DMS79 (cell line): ENCODE measurements around the gene GLI1.
"Not testable (repeated sequence)": the region's sequence is repeated elsewhere in the genome, so short reads cannot be mapped to it uniquely, and the experiment has no call there.

Experiments used
- DNase-seq: peaks from one replicate; lab custom pipeline; 2025; lab: John Stamatoyannopoulos, UW

Gene GLI1

DNA sequence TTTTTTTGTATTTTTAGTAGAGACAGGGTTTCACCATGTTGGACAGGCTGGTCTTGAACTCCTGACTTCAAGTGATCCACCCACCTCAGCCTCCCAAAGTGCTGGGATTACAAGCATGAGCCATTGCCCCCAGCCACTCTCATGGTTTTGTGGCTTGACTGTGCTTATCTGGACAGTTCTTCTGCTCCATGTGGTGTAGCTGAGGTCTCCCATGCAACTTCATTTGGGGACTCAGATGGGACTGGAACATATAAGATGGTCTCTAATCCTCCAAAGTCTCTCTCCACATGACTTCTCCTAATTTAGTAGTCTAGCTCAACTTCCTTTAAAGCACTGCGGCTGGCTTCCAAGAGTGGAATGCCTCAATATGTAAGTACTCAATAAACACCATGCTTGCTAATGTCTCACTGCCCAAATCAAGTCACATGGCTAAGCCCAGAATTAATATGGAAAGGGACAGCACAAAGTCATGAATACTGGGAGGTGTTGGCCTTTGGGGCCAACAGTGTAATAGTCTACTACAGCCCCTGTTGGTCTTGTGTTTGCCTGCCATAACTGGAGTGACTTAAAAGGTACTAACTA lies 17.6 kb upstream of the GLI1 start:
- DNase-seq, result no peak

DNA sequence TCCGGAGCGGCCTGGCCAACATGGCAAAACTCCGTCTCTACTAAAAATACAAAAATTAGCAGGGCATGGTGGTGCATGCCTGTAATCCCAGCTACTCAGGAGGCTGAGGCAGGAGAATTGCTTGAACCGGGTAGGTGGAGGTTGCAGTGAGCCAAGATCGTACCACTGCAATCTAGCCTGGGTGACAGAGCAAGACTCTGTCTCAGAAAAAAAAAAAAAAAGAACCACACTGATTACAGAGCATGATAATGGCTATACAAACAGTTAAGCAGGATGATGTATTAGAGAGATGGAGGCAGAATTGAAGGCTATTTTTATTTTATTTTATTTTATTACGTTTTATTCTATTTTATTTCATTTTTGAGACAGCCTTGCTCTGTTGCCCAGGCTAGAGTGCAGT lies 15.2 kb upstream of the GLI1 start:
- not testable (repeated sequence) for DNase-seq

DNA sequence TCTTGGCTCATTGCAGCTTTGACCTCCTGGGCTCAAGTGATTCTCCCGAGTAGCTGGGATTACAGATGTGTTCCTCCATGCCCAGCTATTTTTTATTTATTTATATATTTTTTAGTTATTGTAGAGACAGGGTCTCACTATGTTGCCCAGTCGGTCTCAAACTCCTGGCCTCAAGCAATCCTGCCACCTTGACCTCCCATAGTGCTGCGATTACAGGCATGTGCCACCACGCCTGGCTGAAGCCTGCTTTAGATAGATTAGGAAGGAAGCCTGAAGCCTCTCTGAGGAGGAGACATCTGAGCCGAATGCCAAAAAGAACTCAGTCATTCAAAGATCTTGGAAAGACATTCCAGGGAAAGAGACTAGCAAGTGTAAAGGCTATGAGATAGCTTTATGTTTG lies 14.8 kb upstream of the GLI1 start:
- DNase-seq, result no peak

DNA sequence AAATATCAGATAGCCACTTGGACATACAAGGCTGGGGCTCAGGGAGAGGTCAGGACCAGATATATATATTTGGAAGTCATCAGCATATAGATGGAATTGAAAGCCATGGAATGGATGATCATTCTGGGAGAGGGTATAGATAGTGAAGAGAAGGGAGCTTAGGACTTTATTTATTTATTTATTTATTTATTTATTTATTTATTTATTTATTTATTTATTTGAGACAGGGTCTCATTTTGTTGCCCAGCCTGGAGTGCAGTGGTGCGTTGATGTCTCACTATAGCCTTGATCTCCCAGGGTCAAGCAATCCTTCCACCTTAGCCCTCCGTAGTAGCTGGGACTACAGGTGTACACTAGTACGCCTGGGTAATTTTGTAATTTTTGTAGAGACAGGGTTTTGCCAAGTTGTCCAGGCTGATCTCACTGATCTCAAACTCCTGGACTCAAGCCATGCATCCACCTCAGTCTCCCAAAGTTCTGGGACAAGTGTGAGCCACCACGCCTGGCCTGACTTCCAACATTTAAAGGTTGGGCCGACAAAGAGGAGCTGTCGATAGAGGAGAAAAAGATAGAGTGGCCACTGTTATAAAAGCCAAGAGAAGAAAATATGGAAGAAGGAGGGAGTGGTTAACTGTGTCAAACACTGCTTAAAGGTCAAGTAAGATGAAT lies 13.2 kb upstream of the GLI1 start:
- no peak for DNase-seq

DNA sequence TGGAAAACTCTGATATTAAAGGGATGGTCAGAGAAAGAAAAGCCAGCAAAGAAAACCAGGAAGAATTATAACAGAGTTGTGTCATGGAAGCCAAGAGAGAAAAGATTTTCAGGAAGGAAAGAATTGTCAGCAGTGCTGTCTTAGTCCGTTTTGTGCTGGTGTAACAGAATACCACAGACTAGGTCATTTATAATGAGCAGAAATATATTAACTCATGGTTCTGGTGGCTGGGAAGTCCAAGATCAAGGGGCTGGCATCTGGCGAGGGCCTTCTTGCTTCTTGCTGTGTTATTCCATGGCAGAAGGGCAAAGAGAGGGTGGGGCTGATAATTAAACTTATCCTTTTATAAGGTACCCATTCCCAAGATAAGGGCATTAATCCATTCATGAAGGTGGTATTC lies 10.9 kb upstream of the GLI1 start:
- DNase-seq, result no peak

DNA sequence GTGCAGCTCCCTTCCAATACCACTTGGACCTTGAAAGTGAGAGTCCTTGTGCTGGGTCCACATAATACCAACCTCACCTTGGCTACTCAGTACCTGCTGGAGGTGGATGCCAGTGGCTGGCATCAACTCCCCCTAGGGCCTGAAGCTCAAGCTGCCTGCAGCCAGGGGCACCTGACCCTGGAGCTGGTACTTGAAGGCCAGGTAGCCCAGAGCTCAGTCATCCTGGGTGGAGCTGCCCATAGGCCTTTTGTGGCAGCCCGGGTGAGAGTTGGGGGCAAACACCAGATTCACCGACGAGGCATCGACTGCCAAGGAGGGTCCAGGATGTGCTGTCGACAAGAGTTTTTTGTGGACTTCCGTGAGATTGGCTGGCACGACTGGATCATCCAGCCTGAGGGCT lies 10.2 kb upstream of the GLI1 start:
- no peak for DNase-seq

DNA sequence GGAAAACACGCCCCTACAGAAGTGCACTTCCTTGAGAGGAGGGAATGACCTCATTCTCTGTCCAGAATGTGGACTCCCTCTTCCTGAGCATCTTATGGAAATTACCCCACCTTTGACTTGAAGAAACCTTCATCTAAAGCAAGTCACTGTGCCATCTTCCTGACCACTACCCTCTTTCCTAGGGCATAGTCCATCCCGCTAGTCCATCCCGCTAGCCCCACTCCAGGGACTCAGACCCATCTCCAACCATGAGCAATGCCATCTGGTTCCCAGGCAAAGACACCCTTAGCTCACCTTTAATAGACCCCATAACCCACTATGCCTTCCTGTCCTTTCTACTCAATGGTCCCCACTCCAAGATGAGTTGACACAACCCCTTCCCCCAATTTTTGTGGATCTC lies 9.5 kb upstream of the GLI1 start:
- no peak for DNase-seq

DNA sequence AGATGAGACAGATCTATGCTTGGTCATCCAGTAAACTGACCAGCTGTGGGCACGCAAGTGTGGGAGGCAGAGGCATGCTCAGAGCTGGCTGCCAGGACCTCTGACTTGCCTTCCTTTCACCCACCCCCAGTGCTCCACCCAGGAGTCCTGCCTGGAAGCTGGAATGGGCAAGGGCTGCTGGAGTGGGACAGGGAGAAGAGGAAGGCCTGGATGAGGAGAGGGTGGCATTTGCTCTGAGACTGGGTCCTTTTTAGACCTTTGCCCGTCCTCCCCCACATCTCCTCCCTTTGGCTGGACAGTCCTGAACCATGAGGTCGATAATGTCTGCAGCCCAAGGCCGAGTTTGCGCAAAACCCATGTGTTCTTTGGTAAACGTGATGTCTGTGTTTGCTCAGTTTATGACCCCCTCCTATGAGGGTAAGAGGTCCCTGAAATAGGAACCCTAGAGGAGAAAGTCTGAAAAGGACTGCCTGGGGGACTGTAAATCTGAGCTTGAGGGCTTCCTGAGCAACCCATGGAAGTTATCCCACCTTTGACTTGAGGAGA lies 8.3 kb upstream of the GLI1 start:
- no peak for DNase-seq

DNA sequence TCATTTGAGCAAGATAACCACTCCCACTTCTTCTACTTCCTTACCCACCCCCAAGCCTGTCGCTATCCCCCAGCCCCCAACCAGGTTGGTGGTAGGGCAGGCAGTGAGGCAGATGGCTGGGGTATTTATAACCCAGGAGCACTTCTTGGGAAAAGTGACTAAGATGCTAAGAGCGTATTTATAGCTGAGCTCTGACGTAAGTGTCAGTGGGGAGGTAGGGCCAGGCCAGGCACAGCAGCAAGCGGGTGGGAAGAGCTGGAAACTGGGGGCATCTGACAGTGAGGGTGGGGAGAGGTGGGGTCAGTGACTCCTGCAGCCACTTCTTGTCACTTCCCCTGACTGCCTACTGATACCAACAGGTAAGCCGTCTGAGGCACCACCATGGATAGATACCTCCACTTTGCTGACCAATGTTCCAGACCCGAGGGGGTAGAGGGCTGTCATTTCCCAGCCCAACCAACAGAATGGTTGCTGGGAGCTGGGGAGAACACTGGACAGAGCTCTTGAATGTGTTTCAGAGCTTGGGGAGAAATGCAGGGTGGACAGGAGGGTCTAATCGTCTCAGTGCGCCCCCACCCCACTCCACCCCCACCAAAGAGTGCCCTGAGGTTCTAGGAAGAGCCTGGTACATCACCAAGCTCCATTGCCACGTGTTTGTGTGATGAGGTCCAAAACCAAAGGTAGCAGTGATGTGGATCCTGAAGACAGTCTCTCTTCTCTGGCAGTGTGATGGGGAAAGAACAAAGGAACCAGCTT lies 7.2 kb upstream of the GLI1 start:
- no peak for DNase-seq

DNA sequence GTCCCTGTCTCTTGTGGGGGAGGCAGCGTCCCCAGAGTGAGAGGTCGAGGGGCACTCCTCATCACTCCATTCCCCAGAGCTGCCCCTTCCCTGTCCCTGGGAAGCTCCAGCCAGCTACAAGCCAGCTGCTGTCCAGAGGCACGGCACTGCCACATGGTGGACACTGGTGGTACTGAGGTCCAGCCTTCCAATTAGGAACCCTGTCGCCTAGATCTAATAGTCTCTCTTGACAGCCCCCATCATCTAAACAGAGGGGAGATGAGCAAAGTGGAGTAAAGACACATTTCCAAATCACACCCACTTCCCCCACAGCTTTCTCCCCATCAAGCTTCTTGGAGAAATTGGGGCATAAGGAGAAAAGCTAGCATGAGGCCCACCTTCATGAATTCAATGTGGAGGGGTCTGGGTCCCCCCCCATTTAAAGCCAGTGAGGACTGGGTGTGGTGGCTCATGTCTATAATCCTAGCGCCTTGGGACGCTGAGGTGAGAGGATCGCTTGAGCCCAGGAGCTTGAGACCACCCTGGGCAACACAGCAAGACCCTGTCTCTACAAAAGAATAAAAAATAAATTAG lies 6.6 kb upstream of the GLI1 start:
- no peak for DNase-seq

DNA sequence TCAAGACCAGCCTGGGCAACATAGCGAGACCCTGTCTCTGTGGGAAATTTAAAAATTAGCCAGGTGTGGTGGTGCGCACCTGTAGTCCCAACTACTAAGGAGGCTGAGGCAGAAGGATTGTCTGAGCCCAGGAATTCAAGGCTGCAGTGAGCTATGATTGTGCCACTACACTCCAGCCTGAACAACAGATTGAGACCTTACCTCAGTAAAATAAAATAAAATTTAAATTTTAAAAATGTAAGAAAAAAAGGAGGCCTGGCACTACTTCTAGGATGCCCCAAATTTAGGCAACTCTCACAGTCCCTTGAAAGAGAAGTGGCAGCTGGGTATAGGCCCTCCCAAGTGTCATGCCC lies 5.4 kb upstream of the GLI1 start:
- no peak for DNase-seq

DNA sequence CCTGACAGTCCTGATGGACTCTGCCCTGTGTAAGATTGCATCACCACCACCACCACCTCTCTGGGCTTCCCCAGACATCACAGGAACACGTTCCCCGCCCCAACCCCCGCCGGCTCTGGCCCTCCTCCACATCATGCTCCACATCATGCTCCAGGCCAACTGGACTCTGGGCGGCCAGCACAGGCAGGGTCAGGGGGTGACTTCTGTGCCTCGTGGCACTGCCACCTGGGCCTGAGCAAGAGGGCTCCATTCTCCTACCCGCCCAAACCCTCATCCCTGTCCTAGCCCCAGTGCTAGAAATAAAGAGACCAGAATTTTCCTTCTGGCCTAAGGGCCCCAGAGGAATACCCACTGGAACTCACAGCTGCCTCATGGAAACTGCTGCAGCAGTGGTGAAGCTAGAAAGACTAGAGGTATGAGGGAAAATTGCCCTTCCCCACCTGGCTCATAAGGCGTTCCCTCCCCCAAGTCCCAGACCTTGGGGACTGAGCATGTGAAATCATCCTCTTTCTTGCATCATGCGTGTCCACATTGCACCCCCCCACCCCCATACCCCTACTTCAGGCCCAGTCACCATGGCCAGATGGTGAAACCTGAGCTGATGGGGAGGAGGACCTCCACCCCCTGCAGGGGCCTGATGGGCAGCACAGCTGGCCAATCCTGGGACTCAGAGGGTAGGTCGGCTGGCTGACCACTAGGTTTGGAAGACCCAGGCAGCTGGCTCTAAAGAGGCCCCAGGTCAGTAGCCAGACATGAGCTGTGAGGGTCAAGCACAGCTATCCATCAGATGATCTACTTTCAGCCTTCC lies 4.8 kb upstream of the GLI1 start, which contains the start of gene INHBE:
INHBE (plus strand) TSS at position 742 of the 808 bp plus-strand sequence. CDS start 230 bp downstream, outside the sequence.
- DNase-seq, result peak; percentile 59

DNA sequence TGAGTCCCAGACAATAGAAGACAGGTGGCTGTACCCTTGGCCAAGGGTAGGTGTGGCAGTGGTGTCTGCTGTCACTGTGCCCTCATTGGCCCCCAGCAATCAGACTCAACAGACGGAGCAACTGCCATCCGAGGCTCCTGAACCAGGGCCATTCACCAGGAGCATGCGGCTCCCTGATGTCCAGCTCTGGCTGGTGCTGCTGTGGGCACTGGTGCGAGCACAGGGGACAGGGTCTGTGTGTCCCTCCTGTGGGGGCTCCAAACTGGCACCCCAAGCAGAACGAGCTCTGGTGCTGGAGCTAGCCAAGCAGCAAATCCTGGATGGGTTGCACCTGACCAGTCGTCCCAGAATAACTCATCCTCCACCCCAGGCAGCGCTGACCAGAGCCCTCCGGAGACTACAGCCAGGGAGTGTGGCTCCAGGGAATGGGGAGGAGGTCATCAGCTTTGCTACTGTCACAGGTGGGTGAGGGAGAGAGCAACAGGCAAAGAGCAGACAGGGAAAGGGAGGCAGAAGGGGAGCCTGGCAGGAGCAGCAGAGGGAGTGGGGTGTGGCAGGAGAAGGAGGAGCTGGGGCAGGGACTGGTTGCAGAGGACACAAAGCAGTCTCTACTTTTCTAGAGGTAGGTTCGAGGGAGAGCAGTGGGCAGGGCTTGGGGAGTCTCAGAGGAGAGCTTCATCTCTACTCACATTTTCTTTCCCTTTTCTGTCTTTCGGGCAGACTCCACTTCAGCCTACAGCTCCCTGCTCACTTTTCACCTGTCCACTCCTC lies 4.0 kb upstream of the GLI1 start:
- DNase-seq, result no peak

DNA sequence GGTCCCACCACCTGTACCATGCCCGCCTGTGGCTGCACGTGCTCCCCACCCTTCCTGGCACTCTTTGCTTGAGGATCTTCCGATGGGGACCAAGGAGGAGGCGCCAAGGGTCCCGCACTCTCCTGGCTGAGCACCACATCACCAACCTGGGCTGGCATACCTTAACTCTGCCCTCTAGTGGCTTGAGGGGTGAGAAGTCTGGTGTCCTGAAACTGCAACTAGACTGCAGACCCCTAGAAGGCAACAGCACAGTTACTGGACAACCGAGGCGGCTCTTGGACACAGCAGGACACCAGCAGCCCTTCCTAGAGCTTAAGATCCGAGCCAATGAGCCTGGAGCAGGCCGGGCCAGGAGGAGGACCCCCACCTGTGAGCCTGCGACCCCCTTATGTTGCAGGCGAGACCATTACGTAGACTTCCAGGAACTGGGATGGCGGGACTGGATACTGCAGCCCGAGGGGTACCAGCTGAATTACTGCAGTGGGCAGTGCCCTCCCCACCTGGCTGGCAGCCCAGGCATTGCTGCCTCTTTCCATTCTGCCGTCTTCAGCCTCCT lies 3.4 kb upstream of the GLI1 start:
- DNase-seq, result peak; percentile 28

DNA sequence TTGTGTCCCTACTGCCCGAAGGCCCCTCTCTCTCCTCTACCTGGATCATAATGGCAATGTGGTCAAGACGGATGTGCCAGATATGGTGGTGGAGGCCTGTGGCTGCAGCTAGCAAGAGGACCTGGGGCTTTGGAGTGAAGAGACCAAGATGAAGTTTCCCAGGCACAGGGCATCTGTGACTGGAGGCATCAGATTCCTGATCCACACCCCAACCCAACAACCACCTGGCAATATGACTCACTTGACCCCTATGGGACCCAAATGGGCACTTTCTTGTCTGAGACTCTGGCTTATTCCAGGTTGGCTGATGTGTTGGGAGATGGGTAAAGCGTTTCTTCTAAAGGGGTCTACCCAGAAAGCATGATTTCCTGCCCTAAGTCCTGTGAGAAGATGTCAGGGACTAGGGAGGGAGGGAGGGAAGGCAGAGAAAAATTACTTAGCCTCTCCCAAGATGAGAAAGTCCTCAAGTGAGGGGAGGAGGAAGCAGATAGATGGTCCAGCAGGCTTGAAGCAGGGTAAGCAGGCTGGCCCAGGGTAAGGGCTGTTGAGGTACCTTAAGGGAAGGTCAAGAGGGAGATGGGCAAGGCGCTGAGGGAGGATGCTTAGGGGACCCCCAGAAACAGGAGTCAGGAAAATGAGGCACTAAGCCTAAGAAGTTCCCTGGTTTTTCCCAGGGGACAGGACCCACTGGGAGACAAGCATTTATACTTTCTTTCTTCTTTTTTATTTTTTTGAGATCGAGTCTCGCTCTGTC lies 2.7 kb upstream of the GLI1 start:
- no peak for DNase-seq

DNA sequence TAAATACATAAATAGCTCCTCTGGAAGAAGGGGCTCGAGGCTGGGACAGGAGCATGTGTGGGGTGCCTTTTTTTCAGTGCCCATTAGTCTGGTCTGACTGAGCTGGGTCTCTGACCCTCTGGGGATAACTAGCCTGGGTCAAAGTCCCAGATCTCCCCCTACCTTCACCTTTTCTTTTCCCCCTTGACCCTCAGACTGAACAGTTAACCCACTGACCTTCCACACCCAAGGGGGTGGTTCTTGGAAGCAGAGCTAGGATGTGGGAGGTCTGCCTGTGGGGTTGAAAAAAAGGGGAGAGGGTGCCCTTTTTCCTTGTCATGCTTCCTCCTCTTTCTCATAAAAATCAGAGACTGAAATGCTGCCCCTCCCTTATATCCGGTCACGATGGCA lies 925 bp upstream of the GLI1 start:
- DNase-seq, result no peak

DNA sequence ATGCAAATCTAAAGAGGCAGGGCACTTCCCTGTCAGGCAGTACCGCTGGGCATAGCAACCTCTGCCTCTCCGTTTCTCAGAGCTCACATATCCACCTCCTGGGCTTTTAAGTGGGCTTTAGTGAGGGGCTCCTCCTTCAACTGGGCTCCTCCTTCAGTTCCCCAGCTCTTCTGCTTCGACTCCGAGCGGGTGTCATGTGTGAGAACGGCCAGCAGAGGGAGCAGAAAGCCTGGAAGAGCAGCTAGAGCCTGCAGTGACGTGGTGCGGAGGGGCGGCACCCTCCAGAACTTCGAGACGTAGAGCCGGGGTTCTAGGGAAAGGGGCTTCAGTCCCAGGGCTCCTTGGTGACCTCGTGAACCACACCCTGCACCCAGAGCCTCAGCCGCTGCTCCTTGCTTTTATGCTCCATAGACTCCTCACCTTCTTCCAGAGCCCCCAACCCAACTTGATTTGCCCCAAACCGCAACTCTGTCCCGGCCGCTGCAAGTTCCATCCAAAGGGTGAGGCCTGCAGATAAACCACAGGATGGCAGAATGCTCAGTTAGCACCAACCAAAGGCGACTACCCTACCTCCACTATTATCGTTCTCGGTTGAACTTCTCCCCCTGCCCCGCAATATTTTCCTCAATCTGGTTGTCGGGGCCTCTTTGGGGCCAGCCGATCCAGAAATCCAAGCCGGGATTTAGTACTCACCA lies 383 bp upstream of the GLI1 start:
- peak; percentile 88 for DNase-seq

DNA sequence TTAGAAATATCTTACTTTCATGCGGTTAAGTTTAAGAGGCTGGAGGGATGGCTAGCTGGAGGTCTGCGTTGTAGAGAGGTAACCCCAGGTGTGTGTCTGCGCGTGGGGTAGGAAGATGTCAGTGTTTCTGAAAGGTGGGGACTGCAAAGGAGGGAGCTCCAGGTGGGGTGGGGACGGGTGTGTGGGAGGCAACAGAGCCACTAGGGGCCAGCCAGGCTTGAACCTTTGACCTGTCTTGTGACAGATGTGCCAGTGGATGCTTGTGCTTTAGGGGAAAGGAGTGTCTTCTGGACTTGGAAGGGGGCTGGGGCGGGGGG lies 841 bp downstream of the GLI1 start:
- no peak for DNase-seq

DNA sequence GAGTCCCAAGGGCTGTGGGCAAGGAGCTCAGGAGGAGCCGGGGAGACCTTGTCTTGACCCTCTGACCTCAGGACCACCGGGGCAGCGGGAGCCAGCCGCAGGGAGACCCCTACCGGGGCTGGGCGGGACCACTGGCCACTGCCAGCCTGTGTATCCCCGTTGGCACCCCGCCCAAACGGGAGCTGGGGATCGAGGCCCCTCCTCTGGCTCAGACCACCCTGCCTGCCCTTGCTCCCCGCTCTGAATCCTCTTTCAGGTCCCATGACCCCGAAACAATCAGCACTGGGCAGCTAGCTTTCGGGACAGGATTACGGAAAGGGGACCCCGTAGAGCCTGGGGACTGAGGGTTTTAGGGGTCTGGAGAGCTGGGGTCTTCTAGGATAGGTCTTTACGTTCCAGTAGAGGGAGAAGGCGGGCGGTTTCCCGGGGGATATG lies 1.3 kb downstream of the GLI1 start:
- no peak for DNase-seq
